GM23338 (cell line): ENCODE results near the gene ME3. TPM values are rescaled to one million over a fixed set of nuclear protein-coding genes. Genes with fewer than 3 reads are reported as not detected.

ENCODE experiments used
- ATAC-seq: fragments of 200-7000 bp; cut with Tn5 transposase; 3 replicates; pipeline ENCODE4 v1.9.1; 2020
- DNase-seq: peaks from one replicate; pipeline ENCODE4 v3.0.0-alpha.2; 2015; ENCODE audit warnings: low spot score
- H2AFZ ChIP-seq: fragments of 200-600 bp; sonication (generic); 2 replicates; pipeline ENCODE4 v1.8.0; 2016; ENCODE audit warnings: antibody characterized with exemption, mild to moderate bottlenecking, moderate library complexity
- H3F3A ChIP-seq: fragments of 200-600 bp; sonication (generic); replicated peaks from 2 replicates; pipeline ENCODE4 v1.8.0; 2017; ENCODE audit warnings: antibody characterized with exemption, mixed run types, low read depth
- H3K27ac ChIP-seq: fragments of 200-600 bp; sonication (generic); 2 replicates; pipeline ENCODE4 v1.6.1; 2016; ENCODE audit warnings: low read depth
- H3K27me3 ChIP-seq: fragments of 200-600 bp; sonication (generic); 2 replicates; pipeline ENCODE4 v1.8.0; 2016; ENCODE audit warnings: mild to moderate bottlenecking, mixed run types, moderate library complexity; ENCODE audit not compliant: insufficient read depth
- H3K36me3 ChIP-seq: fragments of 200-600 bp; sonication (generic); 2 replicates; pipeline ENCODE4 v1.8.0; 2016; ENCODE audit warnings: mild to moderate bottlenecking; ENCODE audit not compliant: insufficient read depth
- H3K4me1 ChIP-seq: fragments of 200-600 bp; sonication (generic); 2 replicates; pipeline ENCODE4 v1.8.0; 2016; ENCODE audit warnings: mild to moderate bottlenecking, moderate library complexity; ENCODE audit not compliant: insufficient read depth
- H3K4me2 ChIP-seq: fragments of 200-600 bp; sonication (generic); 2 replicates; pipeline ENCODE4 v1.7.1; 2017; ENCODE audit warnings: mixed run types
- H3K4me3 ChIP-seq: fragments of 200-600 bp; sonication (generic); 2 replicates; pipeline ENCODE4 v1.6.1; 2016; ENCODE audit warnings: mixed run types
- H3K79me2 ChIP-seq: fragments of 200-600 bp; sonication (generic); replicated peaks from 2 replicates; pipeline ENCODE4 v1.8.0; 2017; ENCODE audit warnings: mild to moderate bottlenecking; ENCODE audit not compliant: insufficient read depth
- H3K9me2 ChIP-seq: fragments of 200-600 bp; sonication (generic); 2 replicates; pipeline ENCODE4 v1.8.0; 2017; ENCODE audit not compliant: insufficient read depth
- H4K20me1 ChIP-seq: fragments of 200-600 bp; sonication (generic); replicated peaks from 2 replicates; pipeline ENCODE4 v1.8.0; 2017; ENCODE audit warnings: mild to moderate bottlenecking; ENCODE audit not compliant: insufficient read depth
- H3K27ac Mint-ChIP-seq: 2 replicates; pipeline ENCODE4 v1.8.0; 2020; ENCODE audit warnings: inconsistent platforms, mild to moderate bottlenecking, moderate library complexity, mixed read lengths
- H3K27me3 Mint-ChIP-seq: 3 replicates; pipeline ENCODE4 v1.8.0; 2022; ENCODE audit warnings: low read depth, mild to moderate bottlenecking, moderate library complexity, mixed read lengths, inconsistent platforms; ENCODE audit not compliant: insufficient read depth, poor library complexity
- H3K36me3 Mint-ChIP-seq: 3 replicates; pipeline ENCODE4 v1.8.0; 2021; ENCODE audit warnings: low read depth, mild to moderate bottlenecking, inconsistent platforms, moderate library complexity, mixed read lengths
- H3K4me1 Mint-ChIP-seq: 3 replicates; pipeline ENCODE4 v1.8.0; 2020; ENCODE audit warnings: mild to moderate bottlenecking, inconsistent platforms, mixed read lengths
- H3K4me3 Mint-ChIP-seq: 3 replicates; pipeline ENCODE4 v1.8.0; 2021; ENCODE audit warnings: moderate library complexity, mild to moderate bottlenecking, inconsistent platforms, mixed read lengths
- H3K9me3 Mint-ChIP-seq: 3 replicates; pipeline ENCODE4 v1.8.0; 2020; ENCODE audit warnings: moderate library complexity, mild to moderate bottlenecking, inconsistent platforms, mixed read lengths
- CREB1 ChIP-seq: fragments of 250-450 bp; sonication (Bioruptor Pico); IDR thresholded peaks from 2 replicates; pipeline ENCODE4 v1.5.0; 2020; ENCODE audit warnings: low read depth, mild to moderate bottlenecking, moderate library complexity
- EZH2phosphoT487 ChIP-seq: fragments of 200-600 bp; sonication (generic); IDR thresholded peaks from one replicate; pipeline ENCODE4 v1.8.1; 2018; ENCODE audit warnings: antibody characterized with exemption; ENCODE audit not compliant: unreplicated experiment
- JUNB ChIP-seq: IDR thresholded peaks from one replicate; pipeline ENCODE4 v1.6.1; 2016; ENCODE audit warnings: antibody characterized with exemption; ENCODE audit not compliant: unreplicated experiment
- ZNF462 ChIP-seq: fragments of 250-450 bp; sonication (Bioruptor Pico); IDR thresholded peaks from 2 replicates; pipeline ENCODE4 v1.5.0; 2020; ENCODE audit warnings: mild to moderate bottlenecking, moderate library complexity
- polyA plus RNA-seq: library from polyadenylated mRNA; unstranded; fragments of >200 nt; fragmentation: Nextera tagmentation; extraction: Ambion mirVana; gene quantifications from 2 replicates; pipeline ENCODE4 v1.2.1, GENCODE V29; 2016
- total RNA-seq: library from RNA; depleted of rRNA; stranded (reverse); fragments of >200 nt; shearing (Covaris generic); gene quantifications from 2 replicates; pipeline ENCODE4 v1.2.3, GENCODE V29; 2014
- TF ChIP-seq, protein P1 (sequence below): IDR thresholded peaks from 2 replicates; pipeline ENCODE4 v1.6.1; 2016; ENCODE audit warnings: antibody characterized with exemption

Gene ME3
- total and polyA plus RNA-seq, 2 experiments from 2014 or later = 1.3 to 4.0 TPM

DNA sequence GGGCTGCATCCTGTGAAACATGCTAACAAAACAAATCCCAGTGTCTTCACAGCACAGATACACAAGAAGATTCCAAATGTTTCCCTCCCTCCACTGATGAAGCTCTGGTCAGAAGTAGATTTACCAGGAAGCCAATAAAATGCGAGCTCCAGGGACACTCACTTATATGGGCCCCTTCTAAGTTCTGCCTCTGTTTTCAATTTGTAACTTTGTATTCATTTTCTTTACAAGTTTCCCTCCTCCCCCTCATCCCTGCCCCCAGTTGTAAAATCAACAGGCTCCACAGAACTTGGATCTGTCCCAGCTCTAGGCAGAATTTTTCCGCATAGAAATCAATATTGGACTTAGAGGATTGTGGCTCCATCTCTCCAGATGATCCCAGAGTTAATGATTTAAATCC lies 48.1 kb upstream of the ME3 start (continued):
- no peak for TF ChIP-seq ZNF462 (CRISPR knock-in tag)
- no peak for TF ChIP-seq EZH2phosphoT487

- H3K4me3 Mint-ChIP-seq = no peak overlapping the region
- no peak for DNase-seq
- Histone ChIP-seq H3K79me2 (no peaks in the 10 kb centered on the region), H3K4me2 (no peak overlapping the region), H3F3A (no peaks in the 10 kb centered on the region), H2AFZ (no peak overlapping the region), H3K27me3 (no peaks in the 10 kb centered on the region), H3K4me1 (0 out of 2 replicates have a peak, but pooled peaks cover 3% of the 10 kb centered on the region), H3K36me3 (no peaks in the 10 kb centered on the region), H3K9me2 (no peaks in the 10 kb centered on the region), H3K4me3 (no peak overlapping the region), H3K27ac (no peak overlapping the region), H4K20me1 (no peaks in the 10 kb centered on the region)
- H3K9me3 Mint-ChIP-seq = peaks cover 13% of the 10 kb centered on the region; the same call in 2 of the 3 replicates
- no peak for ATAC-seq
- H3K36me3 Mint-ChIP-seq = no peaks in the 10 kb centered on the region
- no peaks in the 10 kb centered on the region for H3K27me3 Mint-ChIP-seq
- H3K27ac Mint-ChIP-seq = no peak overlapping the region
- no peaks in the 10 kb centered on the region for H3K4me1 Mint-ChIP-seq
- TF ChIP-seq ZNF462 (CRISPR knock-in tag) (no peak), JUNB (no peak), CREB1 (CRISPR knock-in tag) (no peak), EZH2phosphoT487 (no peak)
- TF ChIP-seq, protein P1, sequence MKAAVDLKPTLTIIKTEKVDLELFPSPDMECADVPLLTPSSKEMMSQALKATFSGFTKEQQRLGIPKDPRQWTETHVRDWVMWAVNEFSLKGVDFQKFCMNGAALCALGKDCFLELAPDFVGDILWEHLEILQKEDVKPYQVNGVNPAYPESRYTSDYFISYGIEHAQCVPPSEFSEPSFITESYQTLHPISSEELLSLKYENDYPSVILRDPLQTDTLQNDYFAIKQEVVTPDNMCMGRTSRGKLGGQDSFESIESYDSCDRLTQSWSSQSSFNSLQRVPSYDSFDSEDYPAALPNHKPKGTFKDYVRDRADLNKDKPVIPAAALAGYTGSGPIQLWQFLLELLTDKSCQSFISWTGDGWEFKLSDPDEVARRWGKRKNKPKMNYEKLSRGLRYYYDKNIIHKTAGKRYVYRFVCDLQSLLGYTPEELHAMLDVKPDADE = no peak
These were observed 47.5 kb upstream of the ME3 start for GRCh38 chr11:86719781-86720463.
